Mucosa of gallbladder (tissue), 1 donor: ENCODE data around the gene FNDC8. TPM values are rescaled to one million over a fixed set of nuclear protein-coding genes. Genes with fewer than 3 reads are reported as not detected.
"Not testable (repeated sequence)": the region's sequence is repeated elsewhere in the genome, so short reads cannot be mapped to it uniquely, and the experiment has no call there.

Source experiments
- DNase-seq: peaks from one replicate; pipeline ENCODE4 v3.0.0-alpha.2; 2020; ENCODE audit warnings: low spot score
- total RNA-seq: library from RNA; stranded (reverse); gene quantifications from one replicate; pipeline ENCODE4 v1.2.1, GENCODE V29; 2021
- donor health status: DM: no; HTN: no; CAD: no.

FNDC8 gene
- total RNA-seq, 1 donor from 2014 or later: not detected

DNA sequence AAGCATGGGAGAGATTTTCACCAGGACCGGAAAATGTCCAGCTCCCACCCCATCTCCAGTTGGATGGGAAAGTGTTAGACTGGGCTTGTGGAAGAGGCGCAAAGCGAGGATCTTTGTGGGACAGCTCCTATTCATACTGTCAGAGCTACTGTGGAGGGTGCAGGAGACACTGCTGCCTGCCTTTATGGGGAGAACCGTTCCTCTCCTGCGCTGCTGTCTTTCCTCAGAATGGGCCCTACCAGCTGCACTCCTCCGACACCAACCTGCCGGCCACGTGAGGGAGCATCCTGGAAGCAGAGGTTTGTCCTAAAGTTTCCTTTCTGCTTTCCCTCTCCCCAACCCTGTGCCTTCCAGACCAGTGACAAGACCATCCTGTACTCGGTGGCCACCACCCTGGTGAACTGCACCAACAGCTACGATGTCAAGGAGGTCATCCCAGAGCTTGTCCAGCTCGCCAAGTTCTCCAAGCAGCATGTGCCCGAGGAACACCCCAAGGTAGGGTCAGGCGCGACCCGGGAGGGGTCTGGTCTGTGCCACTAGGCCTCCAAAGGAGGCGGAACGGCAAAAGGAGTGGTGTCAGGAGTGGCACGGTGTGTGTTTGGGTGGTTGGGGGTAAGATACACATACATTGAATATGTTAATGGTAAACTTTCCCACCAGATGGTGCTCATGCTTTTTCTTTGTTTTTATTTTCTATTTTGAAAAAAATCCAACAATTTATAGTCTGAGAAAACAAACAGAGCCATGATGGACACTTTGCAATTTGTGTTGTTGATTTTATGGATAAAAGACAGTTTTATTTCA is 49.8 kb downstream of the FNDC8 start:
- no peak for DNase-seq

DNA sequence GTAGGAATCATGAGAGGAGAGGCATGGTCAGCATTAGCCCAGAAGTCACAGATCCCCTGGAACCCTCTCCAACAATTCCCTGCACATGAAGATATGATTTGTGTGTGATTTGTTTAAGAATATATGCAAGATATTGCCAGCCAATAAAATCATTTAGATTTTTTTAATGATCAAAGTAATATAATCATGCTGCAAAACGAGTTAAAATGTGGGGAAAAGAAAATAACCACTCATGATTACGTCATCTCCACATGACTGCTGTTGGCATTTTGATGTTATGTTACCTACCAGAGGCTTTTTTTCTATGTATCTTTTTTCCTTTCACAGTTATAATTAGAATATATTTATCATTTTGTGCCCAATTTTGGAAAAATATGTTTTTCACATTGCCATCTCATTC is 50.4 kb downstream of the FNDC8 start:
- no peak for DNase-seq

DNA sequence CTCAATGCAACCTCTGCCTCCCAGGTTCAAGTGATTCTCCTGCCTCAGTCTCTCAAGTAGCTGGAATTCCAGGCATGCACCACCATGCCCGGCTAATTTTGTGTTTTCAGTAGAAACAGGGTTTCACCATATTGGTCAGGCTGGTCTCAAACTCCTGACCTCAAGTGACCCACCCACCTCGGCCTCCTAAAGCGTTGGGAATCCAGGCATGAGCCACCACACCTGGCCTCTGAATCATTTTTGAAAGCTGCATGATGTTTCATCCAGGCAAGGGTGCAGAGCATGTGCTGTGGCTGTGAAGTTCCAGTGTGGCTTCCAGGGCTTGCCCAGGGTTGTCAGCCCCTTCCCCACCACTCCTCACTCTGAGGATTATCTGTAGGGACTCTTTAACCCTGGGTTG is 50.9 kb downstream of the FNDC8 start:
- DNase-seq: not testable (repeated sequence)

DNA sequence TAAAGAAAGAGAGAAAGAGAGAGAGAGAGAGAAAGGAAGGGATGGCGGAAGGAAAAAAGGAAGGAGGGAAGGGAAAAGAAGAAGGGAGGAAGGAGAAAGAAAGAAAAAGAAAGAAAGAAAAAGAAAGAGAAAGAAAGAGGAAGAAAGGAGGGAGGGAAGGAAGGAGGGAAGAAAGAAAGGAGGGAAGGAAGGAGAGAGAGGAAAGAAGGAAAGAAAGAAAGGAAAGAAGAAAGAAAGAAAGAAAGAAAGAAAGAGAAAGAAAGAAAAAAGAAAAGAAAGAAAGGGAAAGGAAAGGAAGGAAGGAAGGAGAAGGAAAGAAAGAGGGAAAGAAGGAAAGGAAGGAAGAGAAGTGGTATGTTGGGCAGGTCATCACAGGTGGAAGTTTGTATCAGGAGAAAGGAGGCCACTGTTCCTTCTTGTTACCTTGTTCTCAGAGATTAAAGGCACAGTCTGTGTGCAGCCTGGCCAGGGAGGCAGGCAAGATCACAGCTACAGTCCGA is 53.5 kb downstream of the FNDC8 start:
- no peak for DNase-seq

DNA sequence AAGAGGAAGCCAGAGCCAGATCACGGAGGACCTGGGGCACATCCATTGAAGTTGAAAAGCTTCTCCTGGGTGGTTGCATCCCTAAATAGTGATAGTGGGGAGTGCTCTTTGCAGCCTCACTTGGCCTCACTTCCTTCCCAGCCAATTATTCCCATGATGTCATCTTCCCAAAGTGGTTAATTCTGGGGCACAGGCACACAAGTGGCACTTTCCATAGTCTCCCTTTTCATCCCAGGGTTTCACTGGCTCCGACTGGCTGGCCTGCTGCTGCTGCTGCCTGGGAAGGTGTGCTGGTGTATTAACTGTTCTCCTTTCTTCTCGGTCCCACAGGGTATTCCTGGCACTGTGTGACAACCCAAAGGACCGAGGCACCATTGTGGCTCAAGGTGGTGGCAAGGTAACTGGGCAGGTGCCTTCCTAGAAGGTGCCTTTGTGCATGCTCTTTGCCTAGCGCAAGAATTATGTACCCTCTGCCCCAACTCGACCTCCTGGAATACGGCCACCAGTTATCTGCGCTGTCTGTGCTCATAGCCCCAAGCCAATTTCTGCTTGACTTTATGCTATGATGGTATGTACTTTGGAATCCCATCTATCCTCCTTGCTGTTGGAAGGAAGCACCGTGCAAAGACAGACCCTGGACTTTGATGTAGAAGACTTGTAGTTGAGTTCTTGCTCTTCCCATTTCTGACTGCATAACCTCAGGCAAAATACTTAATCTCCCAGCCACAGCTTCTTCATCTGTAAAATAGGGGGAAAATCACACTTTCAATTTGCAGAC is 54.4 kb downstream of the FNDC8 start:
- DNase-seq: no peak

DNA sequence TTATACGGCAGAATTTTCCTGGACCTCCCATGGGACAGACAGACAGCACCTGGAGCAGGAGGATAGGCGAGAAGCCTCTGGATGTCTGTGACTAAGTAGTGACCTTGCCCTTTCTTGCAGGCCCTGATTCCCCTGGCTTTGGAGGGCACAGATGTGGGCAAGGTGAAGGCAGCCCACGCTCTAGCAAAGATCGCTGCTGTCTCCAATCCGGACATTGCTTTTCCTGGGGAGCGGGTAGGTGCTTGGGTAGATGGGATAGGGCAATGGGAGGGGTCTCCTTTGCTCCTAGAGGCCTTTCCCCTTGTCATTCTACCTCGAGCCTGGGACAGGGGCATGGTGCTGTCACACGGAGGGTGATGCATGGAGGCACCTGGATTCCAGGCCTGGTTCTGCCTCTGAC is 55.5 kb downstream of the FNDC8 start:
- no peak for DNase-seq

DNA sequence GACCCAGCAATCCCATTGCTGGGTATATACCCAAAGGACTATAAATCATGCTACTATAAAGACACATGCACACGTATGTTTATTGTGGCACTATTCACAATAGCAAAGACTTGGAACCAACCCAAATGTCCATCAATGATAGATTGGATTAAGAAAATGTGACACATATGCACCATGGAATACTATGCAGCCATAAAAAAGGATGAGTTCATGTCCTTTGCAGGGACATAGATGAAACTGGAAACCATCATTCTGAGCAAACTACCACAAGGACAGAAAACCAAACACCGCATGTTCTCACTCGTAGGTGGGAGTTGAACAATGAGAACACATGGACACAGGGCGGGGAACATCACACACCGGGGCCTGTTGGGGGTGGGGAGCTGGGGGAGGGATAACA is 58.0 kb downstream of the FNDC8 start:
- DNase-seq: not testable (repeated sequence)

Other genes with a start within 250 kb of the FNDC8 start
- gene CCT6B, start 160.2 kb upstream of the FNDC8 start, total RNA-seq: 1.2 TPM
- 12.0 TPM for gene ZNF830, start 160.1 kb upstream of the FNDC8 start, total RNA-seq
- 39.1 TPM for gene LIG3, start 141.1 kb upstream of the FNDC8 start, total RNA-seq
- 45.4 TPM for gene RFFL, start 57.9 kb upstream of the FNDC8 start, total RNA-seq
- 9.5 TPM for gene RAD51D, start 1.8 kb upstream of the FNDC8 start, total RNA-seq
- gene NLE1, start 20.7 kb downstream of the FNDC8 start, total RNA-seq: 7.1 TPM
- gene UNC45B, start 26.2 kb downstream of the FNDC8 start, total RNA-seq: 0.12 TPM
- gene SLC35G3, start 72.8 kb downstream of the FNDC8 start, total RNA-seq: not detected
- 18.3 TPM for gene SLFN5, start 121.5 kb downstream of the FNDC8 start, total RNA-seq